Sigmoid colon (tissue), 4 donors: ENCODE measurements around the gene ZNF687.

ENCODE experiments used
- EP300 ChIP-seq, 4 donors: sonication (generic); formaldehyde crosslinking; IDR thresholded peaks; one replicate each; pipeline ENCODE4 v1.6.1; 2017; ENCODE audit warnings: antibody characterized with exemption in 4 of 4
- POLR2AphosphoS5 ChIP-seq, 4 donors: sonication (generic); formaldehyde crosslinking; IDR thresholded peaks; one replicate each; pipeline ENCODE4 v1.6.1; 2017; ENCODE audit warnings: antibody characterized with exemption in 4 of 4
- TF ChIP-seq, protein P1 (sequence below), 4 experiments: fragments of 450-650 bp in 3 of 4; fragments of 200-600 bp in 1 of 4; IDR thresholded peaks; one replicate each; pipeline ENCODE4 v1.5.1; 2016 to 2019; ENCODE audit warnings: antibody characterized with exemption in 4 of 4, mild to moderate bottlenecking in 3 of 4, moderate library complexity in 2 of 4

DNA sequence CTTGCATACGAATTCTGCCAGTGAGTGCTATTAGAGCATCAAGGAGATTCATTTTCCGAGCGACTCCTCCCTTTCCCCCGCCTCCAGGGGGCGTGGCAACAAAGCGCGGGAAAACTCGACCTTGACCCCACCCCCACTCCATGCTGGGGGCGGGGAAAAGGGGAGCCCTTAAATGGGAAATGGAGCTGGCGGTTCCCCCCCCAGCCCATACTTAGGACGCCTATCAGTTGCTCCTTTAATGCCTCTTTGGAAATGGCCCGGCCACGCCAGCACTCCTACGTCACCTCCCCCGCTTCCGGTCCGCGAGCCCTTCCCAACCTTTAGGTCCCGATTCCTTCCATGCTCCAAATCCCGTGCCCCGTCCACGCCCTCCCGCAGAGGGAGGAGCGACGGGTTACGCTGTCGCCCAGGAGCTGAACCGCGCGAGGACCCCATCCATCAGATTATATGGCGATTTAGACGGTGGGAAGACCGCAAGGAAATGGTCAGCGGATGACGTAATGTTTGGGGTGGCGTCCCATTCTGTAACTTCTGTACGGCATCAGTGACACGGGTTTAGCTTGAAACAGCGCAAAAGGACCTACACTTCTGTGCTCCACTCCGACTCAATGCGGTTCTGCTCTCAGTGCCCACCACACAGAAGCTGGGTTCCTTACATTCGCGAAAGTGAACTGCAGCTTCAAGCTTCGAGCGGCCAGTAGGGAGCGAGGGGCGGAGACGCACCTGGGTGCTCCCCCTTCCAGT, 702 bp upstream of the ZNF687 start:
- TF ChIP-seq, protein P1, sequence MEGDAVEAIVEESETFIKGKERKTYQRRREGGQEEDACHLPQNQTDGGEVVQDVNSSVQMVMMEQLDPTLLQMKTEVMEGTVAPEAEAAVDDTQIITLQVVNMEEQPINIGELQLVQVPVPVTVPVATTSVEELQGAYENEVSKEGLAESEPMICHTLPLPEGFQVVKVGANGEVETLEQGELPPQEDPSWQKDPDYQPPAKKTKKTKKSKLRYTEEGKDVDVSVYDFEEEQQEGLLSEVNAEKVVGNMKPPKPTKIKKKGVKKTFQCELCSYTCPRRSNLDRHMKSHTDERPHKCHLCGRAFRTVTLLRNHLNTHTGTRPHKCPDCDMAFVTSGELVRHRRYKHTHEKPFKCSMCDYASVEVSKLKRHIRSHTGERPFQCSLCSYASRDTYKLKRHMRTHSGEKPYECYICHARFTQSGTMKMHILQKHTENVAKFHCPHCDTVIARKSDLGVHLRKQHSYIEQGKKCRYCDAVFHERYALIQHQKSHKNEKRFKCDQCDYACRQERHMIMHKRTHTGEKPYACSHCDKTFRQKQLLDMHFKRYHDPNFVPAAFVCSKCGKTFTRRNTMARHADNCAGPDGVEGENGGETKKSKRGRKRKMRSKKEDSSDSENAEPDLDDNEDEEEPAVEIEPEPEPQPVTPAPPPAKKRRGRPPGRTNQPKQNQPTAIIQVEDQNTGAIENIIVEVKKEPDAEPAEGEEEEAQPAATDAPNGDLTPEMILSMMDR (IDR thresholded peaks at IDR 0.05), result peak in 2 of 4 experiments; percentile 33 to 40
- TF ChIP-seq EP300 (IDR thresholded peaks at IDR 0.05) (peak in 2 of 4 donors; percentile 34 to 39), POLR2AphosphoS5 (IDR thresholded peaks at IDR 0.05) (peak; percentile 57 to 83 (median 78))
